ENCODE data around the gene CFAP46. TPM values are rescaled to one million over a fixed set of nuclear protein-coding genes. Genes with fewer than 3 reads are reported as not detected.
"Not testable (repeated sequence)": the region's sequence is repeated elsewhere in the genome, so short reads cannot be mapped to it uniquely, and the experiment has no call there.

The CFAP46 gene
- polyA plus RNA-seq, 4 donors, result 7.2 to 9.9 (median 8.4) TPM

- DNase-seq (ENCODE audit: low read depth in 4 of 4, low spot score in 3 of 4), result not testable (repeated sequence)
These were observed 10.8 kb downstream of the CFAP46 start for GRCh38 chr10:132931258-132932250.

GRCh38 chr10:132930701-132931100, 11.7 kb downstream of the CFAP46 start:
- DNase-seq (ENCODE audit: low read depth in 4 of 4, low spot score in 3 of 4), result not testable (repeated sequence)

GRCh38 chr10:132929953-132930548, 12.3 kb downstream of the CFAP46 start:
- DNase-seq (ENCODE audit: low read depth in 4 of 4, low spot score in 3 of 4), result no peak

GRCh38 chr10:132929480-132929879, 12.9 kb downstream of the CFAP46 start:
- no peak for DNase-seq (ENCODE audit: low read depth in 4 of 4, low spot score in 3 of 4)

- no peak for DNase-seq (ENCODE audit: low read depth in 4 of 4, low spot score in 3 of 4)
These were observed 14.1 kb downstream of the CFAP46 start for GRCh38 chr10:132928261-132928660.

- no peak for DNase-seq (ENCODE audit: low read depth in 4 of 4, low spot score in 3 of 4)
These were observed 14.5 kb downstream of the CFAP46 start for GRCh38 chr10:132927824-132928223.

- no peak for DNase-seq (ENCODE audit: low read depth in 4 of 4, low spot score in 3 of 4)
These were observed 15.4 kb downstream of the CFAP46 start for GRCh38 chr10:132926777-132927650.

GRCh38 chr10:132926070-132926469, 16.3 kb downstream of the CFAP46 start:
- DNase-seq (ENCODE audit: low read depth in 4 of 4, low spot score in 3 of 4), result no peak

- DNase-seq (ENCODE audit: low read depth in 4 of 4, low spot score in 3 of 4), result no peak
These were observed 16.8 kb downstream of the CFAP46 start for GRCh38 chr10:132925614-132926013.

GRCh38 chr10:132925071-132925561, 17.3 kb downstream of the CFAP46 start:
- no peak for DNase-seq (ENCODE audit: low read depth in 4 of 4, low spot score in 3 of 4)

- no peak for DNase-seq (ENCODE audit: low read depth in 4 of 4, low spot score in 3 of 4)
These were observed 18.1 kb downstream of the CFAP46 start for GRCh38 chr10:132924046-132924952.

GRCh38 chr10:132923384-132923783, 19.0 kb downstream of the CFAP46 start:
- not testable (repeated sequence) for DNase-seq (ENCODE audit: low read depth in 4 of 4, low spot score in 3 of 4)

- DNase-seq (ENCODE audit: low read depth in 4 of 4, low spot score in 3 of 4), result no peak
These were observed 19.5 kb downstream of the CFAP46 start for GRCh38 chr10:132922872-132923271.

GRCh38 chr10:132921818-132922807, 20.3 kb downstream of the CFAP46 start:
- no peak for DNase-seq (ENCODE audit: low read depth in 4 of 4, low spot score in 3 of 4)

GRCh38 chr10:132921086-132921485, 21.3 kb downstream of the CFAP46 start:
- no peak for DNase-seq (ENCODE audit: low read depth in 4 of 4, low spot score in 3 of 4)

- no peak for DNase-seq (ENCODE audit: low read depth in 4 of 4, low spot score in 3 of 4)
These were observed 22.1 kb downstream of the CFAP46 start for GRCh38 chr10:132920101-132920925.

GRCh38 chr10:132919374-132920100, 22.8 kb downstream of the CFAP46 start:
- DNase-seq (ENCODE audit: low read depth in 4 of 4, low spot score in 3 of 4), result no peak
